ENCODE measurements around the gene TMEM168.
"Not testable (repeated sequence)": the region's sequence is repeated elsewhere in the genome, so short reads cannot be mapped to it uniquely, and the experiment has no call there.

TMEM168 gene

GRCh38 chr7:112789817-112790585 is at the start of gene TMEM168:
TSS of gene TMEM168 (minus strand) at chr7:112790393. CDS start at chr7:112784825, 5,568 bp downstream.
- peak; percentile 93 for DNase-seq (ENCODE audit: low spot score)

- DNase-seq (ENCODE audit: low spot score) = not testable (repeated sequence)
These were observed 45.7 kb upstream of the TMEM168 start for GRCh38 chr7:112835928-112836327.

GRCh38 chr7:112833082-112833481 is 42.9 kb upstream of the TMEM168 start:
- DNase-seq (ENCODE audit: low spot score) = no peak

- DNase-seq (ENCODE audit: low spot score) = no peak
These were observed 40.6 kb upstream of the TMEM168 start for GRCh38 chr7:112830769-112831168.

- no peak for DNase-seq (ENCODE audit: low spot score)
These were observed 38.5 kb upstream of the TMEM168 start for GRCh38 chr7:112828696-112829095.

- no peak for DNase-seq (ENCODE audit: low spot score)
These were observed 31.2 kb upstream of the TMEM168 start for GRCh38 chr7:112821345-112821744.

GRCh38 chr7:112819536-112819935 is 29.3 kb upstream of the TMEM168 start:
- DNase-seq (ENCODE audit: low spot score) = no peak

GRCh38 chr7:112806156-112806555 is 16.0 kb upstream of the TMEM168 start:
- DNase-seq (ENCODE audit: low spot score) = no peak

GRCh38 chr7:112802406-112802805 is 12.2 kb upstream of the TMEM168 start:
- no peak for DNase-seq (ENCODE audit: low spot score)

GRCh38 chr7:112800486-112800885 is 10.3 kb upstream of the TMEM168 start:
- no peak for DNase-seq (ENCODE audit: low spot score)

GRCh38 chr7:112799448-112800120 is 9.4 kb upstream of the TMEM168 start:
- DNase-seq (ENCODE audit: low spot score) = no peak

- no peak for DNase-seq (ENCODE audit: low spot score)
These were observed 8.3 kb upstream of the TMEM168 start for GRCh38 chr7:112798274-112799159.

GRCh38 chr7:112796552-112796951 is 6.4 kb upstream of the TMEM168 start:
- DNase-seq (ENCODE audit: low spot score) = not testable (repeated sequence)

GRCh38 chr7:112792441-112792840 is 2.2 kb upstream of the TMEM168 start:
- no peak for DNase-seq (ENCODE audit: low spot score)

GRCh38 chr7:112791465-112792168 is 1.4 kb upstream of the TMEM168 start:
- DNase-seq (ENCODE audit: low spot score) = no peak

- DNase-seq (ENCODE audit: low spot score) = no peak
These were observed 402 bp upstream of the TMEM168 start for GRCh38 chr7:112790586-112791003.

GRCh38 chr7:112789453-112789816 is 758 bp downstream of the TMEM168 start:
- no peak for DNase-seq (ENCODE audit: low spot score)

- DNase-seq (ENCODE audit: low spot score) = no peak
These were observed 1.3 kb downstream of the TMEM168 start for GRCh38 chr7:112788778-112789343.

GRCh38 chr7:112784603-112785002 is 5.6 kb downstream of the TMEM168 start:
- no peak for DNase-seq (ENCODE audit: low spot score)

- no peak for DNase-seq (ENCODE audit: low spot score)
These were observed 7.7 kb downstream of the TMEM168 start for GRCh38 chr7:112782498-112782897.

- DNase-seq (ENCODE audit: low spot score) = no peak
These were observed 8.6 kb downstream of the TMEM168 start for GRCh38 chr7:112781558-112781957.

- DNase-seq (ENCODE audit: low spot score) = no peak
These were observed 9.1 kb downstream of the TMEM168 start for GRCh38 chr7:112781110-112781509.

All from left forelimb (tissue), 1 donor.